DMS79 (cell line): Measurements from ENCODE around the gene ADAMTSL1.

Experiments
- DNase-seq: peaks from one replicate; lab custom pipeline; 2025; lab: John Stamatoyannopoulos, UW

The ADAMTSL1 gene

DNA sequence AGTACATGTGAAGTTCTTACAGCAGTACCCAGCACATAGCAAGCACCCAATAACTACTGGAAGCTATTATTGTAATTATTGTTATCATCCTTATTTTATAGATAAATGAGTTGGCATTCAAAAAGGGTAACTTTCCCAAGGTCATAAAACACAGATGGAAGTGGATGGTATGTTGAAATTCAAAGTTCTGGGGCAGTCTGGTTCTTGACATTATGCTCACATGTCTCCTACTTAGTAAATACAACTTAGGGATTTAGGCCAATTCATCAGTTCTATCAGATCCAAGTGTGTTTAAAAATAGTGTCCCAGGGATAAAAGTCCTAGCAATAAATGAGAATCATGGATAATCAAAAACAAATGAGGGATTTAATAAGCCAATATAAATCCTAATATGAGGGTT is 265.2 kb downstream of the ADAMTSL1 start:
- no peak for DNase-seq

DNA sequence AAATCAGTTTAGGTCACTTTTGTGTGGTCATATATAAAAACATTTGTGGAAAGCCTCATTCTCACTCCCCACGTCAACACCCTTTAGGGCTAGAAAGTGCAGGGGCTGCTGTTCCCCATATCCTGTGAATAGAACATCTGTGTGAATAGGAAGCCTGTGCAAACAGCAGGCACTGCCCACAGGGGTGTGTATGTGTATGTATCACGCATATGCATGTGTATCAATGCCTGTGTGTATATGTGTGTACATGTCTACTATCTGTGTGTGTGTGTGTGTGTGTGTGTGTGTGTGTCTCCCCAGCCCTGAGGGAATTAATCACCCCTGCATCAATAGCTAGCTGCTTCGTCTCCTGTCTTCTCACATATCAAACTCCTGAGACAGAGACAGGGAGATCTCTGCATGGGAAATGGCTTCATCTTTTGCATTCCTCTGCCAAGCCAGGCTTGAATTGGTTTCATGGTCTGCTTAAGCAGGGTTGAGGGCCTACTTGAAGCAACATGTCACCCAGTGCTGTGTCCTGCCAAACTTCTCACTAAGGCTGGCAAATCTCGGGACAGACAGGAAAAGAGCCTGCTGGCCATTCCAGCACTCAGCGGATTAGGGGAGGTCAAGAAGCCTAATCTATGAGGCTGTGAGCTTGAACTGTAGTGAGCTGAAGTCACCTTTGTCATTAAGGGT is 265.8 kb downstream of the ADAMTSL1 start:
- no peak for DNase-seq

GRCh38 chr9:18741359-18741758 is 267.4 kb downstream of the ADAMTSL1 start:
- DNase-seq: no peak

DNA sequence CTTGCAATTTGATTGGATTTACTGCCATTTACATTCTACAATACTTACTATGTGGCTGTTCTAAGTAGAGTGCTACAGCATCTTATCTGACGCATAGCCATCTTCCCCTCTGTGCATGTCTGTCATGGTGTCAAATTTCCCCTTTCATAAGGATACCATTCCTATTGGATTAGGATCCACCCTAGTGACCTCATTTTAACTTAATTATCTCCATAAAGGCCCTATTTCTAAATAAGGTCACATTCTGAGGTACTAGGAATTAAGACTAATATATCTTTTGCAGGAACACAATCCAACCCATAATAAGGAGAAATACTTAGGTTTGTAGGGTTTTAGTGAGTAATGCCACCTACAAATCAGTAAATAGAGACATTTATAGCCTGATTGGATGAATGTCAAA is 268.0 kb downstream of the ADAMTSL1 start:
- DNase-seq: no peak

DNA sequence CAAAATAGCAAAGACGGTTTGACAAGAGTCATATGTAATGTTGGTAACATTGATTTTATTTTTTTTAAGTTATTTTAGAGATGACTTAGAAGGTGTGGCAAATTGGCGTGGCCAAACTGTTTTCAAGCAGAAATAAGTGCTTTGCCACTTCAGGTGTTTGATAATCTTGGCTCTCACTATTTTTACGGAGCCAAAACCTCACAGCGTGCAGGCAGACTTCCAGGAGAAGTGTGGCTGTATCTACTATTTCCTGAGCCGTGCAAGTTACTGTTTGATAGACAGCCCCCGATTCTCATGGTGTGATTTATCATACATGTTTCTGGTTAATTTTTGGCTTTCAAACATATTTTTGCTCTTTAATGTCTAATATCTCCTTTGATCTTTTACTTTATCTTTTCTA is 269.5 kb downstream of the ADAMTSL1 start:
- DNase-seq: no peak

DNA sequence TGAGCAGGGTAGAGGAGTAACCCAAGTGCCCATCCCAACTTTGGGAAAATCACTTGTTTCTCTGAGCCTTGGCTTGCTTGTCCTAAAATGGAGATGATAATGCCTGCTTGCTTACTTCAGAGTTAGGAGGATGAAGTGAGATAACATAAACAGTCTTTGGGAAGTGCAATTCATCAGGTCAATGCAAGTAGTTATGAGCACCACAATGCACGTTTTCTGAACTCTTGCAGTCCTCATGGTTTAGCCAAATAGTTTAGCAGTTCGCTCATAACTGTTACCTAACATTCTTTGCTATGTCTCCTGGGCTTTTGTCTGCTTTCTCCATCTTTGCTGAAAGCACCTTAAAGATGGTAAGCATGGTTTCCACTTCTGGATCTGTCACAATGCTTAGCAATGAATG is 270.0 kb downstream of the ADAMTSL1 start:
- DNase-seq: no peak

DNA sequence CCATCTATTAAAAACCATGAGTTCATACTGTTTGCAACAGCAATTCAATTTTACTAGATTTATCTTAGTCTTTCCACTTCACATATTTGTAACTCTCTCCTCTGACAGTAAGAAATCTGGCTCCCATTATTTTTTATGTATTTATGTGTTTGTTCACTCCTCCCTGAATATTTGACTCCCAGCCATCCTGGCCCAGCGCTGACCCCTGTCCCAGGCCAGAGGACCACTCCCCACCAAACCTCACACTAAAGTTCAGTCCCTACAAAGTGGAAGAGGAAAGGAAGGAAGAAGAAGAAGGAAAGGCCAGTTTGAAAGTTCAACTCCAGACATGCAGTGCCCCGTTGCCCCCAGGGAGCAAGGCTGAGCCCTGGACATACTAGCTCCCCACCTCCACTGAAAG is 271.8 kb downstream of the ADAMTSL1 start:
- no peak for DNase-seq

DNA sequence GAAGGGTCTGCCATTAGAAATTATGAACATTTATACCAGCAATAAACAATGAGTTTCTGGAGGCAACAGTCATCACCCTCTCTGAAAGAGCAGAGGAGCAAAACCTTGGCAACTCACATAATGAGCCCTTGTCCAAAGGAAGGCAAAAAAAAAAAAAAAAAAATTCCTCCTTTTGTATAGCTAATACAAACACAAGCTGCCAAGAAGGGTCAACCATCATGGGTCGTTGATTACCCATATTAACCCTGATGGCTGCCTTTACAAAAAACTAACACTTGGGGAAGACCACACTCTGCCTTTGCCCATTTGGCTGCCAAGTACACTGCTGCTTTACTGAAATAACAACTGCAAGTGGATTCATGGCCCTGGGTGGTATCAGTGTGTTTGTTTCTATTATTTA is 272.7 kb downstream of the ADAMTSL1 start:
- no peak for DNase-seq

DNA sequence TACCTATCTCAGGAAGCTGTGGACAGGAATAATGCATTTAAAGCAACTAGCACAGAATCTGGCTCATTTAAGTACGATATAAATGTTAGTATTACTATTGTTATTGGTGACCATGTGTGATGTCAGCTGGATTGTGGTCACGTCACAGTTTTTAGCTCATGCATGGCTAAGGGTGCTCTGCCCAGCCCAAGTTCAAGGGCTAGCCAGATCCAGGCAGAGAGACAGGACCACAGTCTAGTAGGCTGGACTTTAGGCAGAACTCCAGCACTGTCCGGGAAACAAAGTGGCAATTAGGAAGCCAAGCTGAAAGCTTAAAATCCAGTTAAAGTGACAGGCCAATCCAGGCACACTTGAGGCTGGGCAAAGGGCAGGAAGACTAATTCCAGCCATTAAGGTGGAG is 273.6 kb downstream of the ADAMTSL1 start:
- no peak for DNase-seq

DNA sequence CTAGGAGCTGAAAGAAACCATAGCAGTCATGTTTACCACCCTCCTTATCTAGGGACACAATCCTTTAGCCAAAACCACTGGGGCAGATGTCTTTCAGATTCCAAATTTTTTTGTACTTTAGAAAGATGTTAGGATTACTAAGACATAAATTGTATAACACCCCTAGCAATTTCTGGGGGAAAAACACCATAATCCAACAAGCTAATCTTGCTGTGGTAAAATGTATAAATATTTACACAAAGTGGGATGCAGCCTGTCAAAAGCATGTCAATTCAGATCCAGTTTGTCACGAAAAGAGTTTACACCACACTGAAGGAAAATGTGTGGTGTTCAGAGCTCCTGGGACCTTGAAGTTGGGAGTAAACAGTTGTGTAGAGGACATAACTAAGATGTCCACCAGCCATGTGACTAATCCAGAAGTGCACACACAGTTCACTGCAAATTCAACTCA is 274.3 kb downstream of the ADAMTSL1 start:
- DNase-seq: no peak

DNA sequence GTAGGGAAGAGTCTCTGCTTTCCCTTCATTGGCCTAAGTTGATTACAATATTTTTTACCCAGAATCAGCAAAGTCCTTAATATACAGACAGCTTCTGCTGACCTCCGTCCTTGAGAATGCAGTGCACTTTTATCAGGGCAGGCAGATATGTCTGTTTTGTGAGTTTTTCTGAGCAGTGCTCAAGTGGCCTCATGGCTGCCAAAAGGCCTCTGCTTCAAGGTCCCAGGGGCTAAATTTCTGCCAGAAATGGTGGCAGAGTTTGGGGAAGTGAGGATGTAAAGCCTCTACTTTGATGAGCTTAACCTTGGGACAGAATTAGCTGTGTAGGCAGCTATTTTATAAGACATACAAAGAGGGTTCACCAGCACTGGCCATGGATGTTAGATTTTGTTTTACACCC is 275.8 kb downstream of the ADAMTSL1 start:
- DNase-seq: no peak

GRCh38 chr9:18753904-18754303 is 280.0 kb downstream of the ADAMTSL1 start:
- no peak for DNase-seq

- DNase-seq: no peak
Measured at GRCh38 chr9:18754537-18754936, 280.6 kb downstream of the ADAMTSL1 start.

DNA sequence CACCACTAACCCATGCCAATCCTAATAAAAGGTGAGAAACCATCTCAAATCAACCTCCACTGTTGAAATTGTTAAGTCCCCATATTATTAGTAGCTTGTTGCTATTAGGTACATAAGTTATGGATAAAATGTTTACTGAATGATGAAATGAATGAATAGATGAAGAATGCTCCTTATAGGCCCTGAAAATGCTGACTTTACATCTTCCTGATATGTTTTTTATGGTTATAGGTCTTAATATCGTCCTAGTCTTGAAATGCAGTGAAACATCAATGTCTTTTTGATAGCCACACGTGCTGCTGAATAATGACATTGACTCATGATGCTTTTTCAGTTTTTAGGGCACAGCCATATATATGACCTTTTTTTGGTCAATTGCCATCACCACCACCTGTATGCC is 281.3 kb downstream of the ADAMTSL1 start:
- DNase-seq: no peak

GRCh38 chr9:18756712-18757125 is 282.8 kb downstream of the ADAMTSL1 start:
- DNase-seq: no peak

- DNase-seq: no peak
Measured at GRCh38 chr9:18759827-18760226, 285.9 kb downstream of the ADAMTSL1 start.

DNA sequence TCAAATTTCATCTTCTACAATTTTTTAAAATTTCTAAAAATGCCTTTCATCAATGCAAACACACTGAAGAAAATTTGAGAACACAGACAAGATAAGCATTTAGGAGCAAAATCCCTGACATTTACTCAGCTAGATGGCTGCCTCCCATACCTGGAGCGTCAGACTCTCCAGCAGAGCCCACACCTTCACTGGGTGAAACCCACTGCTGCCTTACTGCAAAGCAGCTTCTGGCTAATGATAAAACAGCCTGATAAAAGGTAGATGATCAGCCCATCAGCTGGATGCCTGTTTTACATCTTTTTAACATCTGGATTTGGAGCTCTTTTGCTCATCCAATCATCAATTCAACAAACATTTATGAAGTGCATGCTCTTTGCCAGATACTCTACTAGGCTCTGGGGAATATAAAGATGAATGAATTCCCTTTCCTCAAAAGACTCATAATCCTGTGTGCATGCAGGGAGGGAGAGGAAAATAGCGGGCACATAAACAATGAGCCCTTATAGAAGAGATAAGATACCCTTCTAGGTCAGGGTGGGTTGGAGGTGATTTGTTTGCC is 287.9 kb downstream of the ADAMTSL1 start:
- DNase-seq: no peak

DNA sequence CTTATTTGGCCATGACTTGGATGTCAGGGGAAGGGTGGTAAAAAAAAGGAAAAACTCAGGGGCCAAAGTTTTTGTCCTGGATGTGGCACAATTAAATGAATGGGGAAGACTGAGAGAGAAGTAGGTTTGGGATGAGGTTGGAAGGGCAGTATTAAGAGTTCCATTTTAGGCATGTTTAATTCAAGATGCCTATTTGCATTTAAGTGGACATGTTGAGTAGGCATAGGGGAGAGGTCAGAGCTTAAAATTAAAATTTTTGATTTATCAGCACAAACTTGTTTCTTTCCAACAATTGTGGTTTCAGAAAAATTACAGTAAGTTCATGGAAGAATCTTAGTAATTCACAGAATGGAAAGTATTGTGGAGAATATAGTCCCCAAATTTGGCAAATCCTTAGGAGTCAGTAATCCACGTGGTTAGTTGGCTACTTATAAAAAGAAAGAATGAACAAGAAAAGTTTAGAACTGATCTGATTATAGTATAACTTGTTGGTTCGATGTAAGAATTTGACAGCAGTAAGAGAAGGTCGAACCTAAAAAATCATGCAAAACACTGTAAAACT is 293.1 kb downstream of the ADAMTSL1 start:
- no peak for DNase-seq

- DNase-seq: no peak
Measured at GRCh38 chr9:18768951-18769622, 295.1 kb downstream of the ADAMTSL1 start.

- no peak for DNase-seq
Measured at GRCh38 chr9:18770131-18770908, 296.4 kb downstream of the ADAMTSL1 start.

- no peak for DNase-seq
Measured at GRCh38 chr9:18771011-18771410, 297.1 kb downstream of the ADAMTSL1 start.

GRCh38 chr9:18771763-18772162 is 297.8 kb downstream of the ADAMTSL1 start:
- DNase-seq: no peak
